Keratinocyte (primary cell): ENCODE measurements around the gene GSK3A. TPM values are rescaled to one million over a fixed set of nuclear protein-coding genes. Genes with fewer than 3 reads are reported as not detected.

Experiments
- DNase-seq: peaks from one replicate; pipeline ENCODE4 v3.0.0-alpha.2; 2011; ENCODE audit warnings: low read depth, missing footprints, low spot score
- FAIRE-seq: peaks from 2 replicates; lab custom pipeline; 2011; peaks lifted over from hg19 to GRCh38; lab: Jason Lieb, UNC
- H2AFZ ChIP-seq: 2 replicates; pipeline ENCODE4 v1.6.0; 2012; ENCODE audit warnings: low read length, control low read depth, inconsistent platforms; ENCODE audit not compliant: control insufficient read depth
- H3K27ac ChIP-seq: 2 replicates; pipeline ENCODE4 v1.5.1; 2011; ENCODE audit warnings: low read length; ENCODE audit not compliant: control insufficient read depth, insufficient read depth
- H3K27me3 ChIP-seq: 3 replicates; pipeline ENCODE4 v1.6.0; 2011; ENCODE audit warnings: low read length; ENCODE audit not compliant: control insufficient read depth, insufficient read depth; ENCODE audit errors: extremely low read depth
- H3K36me3 ChIP-seq, 2 experiments: 2 replicates in 1 of 2; 3 replicates in 1 of 2; pipeline ENCODE4 v1.5.1; 2011; ENCODE audit warnings: low read length in 2 of 2, mild to moderate bottlenecking in 1 of 2; ENCODE audit not compliant: control insufficient read depth in 2 of 2, insufficient read depth in 2 of 2; ENCODE audit errors: extremely low read depth in 1 of 2
- H3K4me1 ChIP-seq: 3 replicates; pipeline ENCODE4 v1.5.1; 2011; ENCODE audit warnings: low read length; ENCODE audit not compliant: control insufficient read depth, insufficient read depth; ENCODE audit errors: extremely low read depth
- H3K4me2 ChIP-seq: 3 replicates; pipeline ENCODE4 v1.6.0; 2011; ENCODE audit warnings: low read depth, low read length; ENCODE audit not compliant: control insufficient read depth, insufficient read depth; ENCODE audit errors: extremely low read depth
- H3K4me3 ChIP-seq, 3 experiments: fragments of 200-600 bp in 1 of 3; sonication (generic) in 1 of 3; 2 replicates in 2 of 3; 3 replicates in 1 of 3; pipeline ENCODE4 v1.5.1; 2011 to 2016; ENCODE audit warnings: low read length in 3 of 3, mild to moderate bottlenecking in 3 of 3, control low read depth in 2 of 3, inconsistent platforms in 1 of 3, low read depth in 1 of 3, mixed read lengths in 1 of 3, mixed run types in 1 of 3, moderate library complexity in 1 of 3; ENCODE audit not compliant: control insufficient read depth in 2 of 3, insufficient read depth in 2 of 3; ENCODE audit errors: extremely low read depth in 1 of 3
- H3K79me2 ChIP-seq: 2 replicates; pipeline ENCODE4 v1.6.0; 2012; ENCODE audit warnings: low read length; ENCODE audit not compliant: control insufficient read depth, insufficient read depth
- H3K9ac ChIP-seq: 3 replicates; pipeline ENCODE4 v1.6.0; 2011; ENCODE audit warnings: low read length; ENCODE audit not compliant: control insufficient read depth, insufficient read depth; ENCODE audit errors: extremely low read depth
- H3K9me1 ChIP-seq: 3 replicates; pipeline ENCODE4 v1.6.0; 2011; ENCODE audit warnings: low read length; ENCODE audit not compliant: control insufficient read depth, insufficient read depth; ENCODE audit errors: extremely low read depth
- H3K9me3 ChIP-seq: 2 replicates; pipeline ENCODE4 v1.5.1; 2012; ENCODE audit warnings: low read depth, low read length; ENCODE audit not compliant: control insufficient read depth
- H4K20me1 ChIP-seq: 3 replicates; pipeline ENCODE4 v1.6.0; 2011; ENCODE audit warnings: low read length; ENCODE audit not compliant: control insufficient read depth, insufficient read depth; ENCODE audit errors: extremely low read depth
- EZH2 ChIP-seq: IDR thresholded peaks from one replicate; pipeline ENCODE4 v1.6.1; 2012; ENCODE audit warnings: inconsistent platforms, mild to moderate bottlenecking, low read length, moderate library complexity
- dilution Hi-C: fragments of 300-500 bp; cut with MboI; formaldehyde crosslinking; loops from one replicate; pipeline ENCODE4 v1.7.0; 2020; ENCODE audit warnings: low sequenced_read_pairs; ENCODE audit not compliant: extremely low pct_ligation_motif_present
- polyA plus RNA-seq, 5 experiments: library from polyadenylated mRNA; depleted of rRNA in 3 of 5; stranded (reverse) in 3 of 5; stranded (forward) in 1 of 5; unstranded in 1 of 5; fragments of >200 nt; gene quantifications; 1 replicate in 1 of 5; 2 replicates in 3 of 5; 3 replicates in 1 of 5; pipeline versions ENCODE4 v1.2.1 to v1.2.3, GENCODE V29; 2011 to 2012; ENCODE audit warnings: missing spikeins in 2 of 5, low read depth in 1 of 5, low replicate concordance in 1 of 5
- TF ChIP-seq, protein P1 (sequence below), 3 experiments: IDR thresholded peaks in 1 of 3; conservative IDR thresholded peaks in 1 of 3; optimal IDR thresholded peaks in 1 of 3; 2 replicates in 2 of 3; 3 replicates in 1 of 3; pipeline versions ENCODE3 to v1.5.1; 2011; ENCODE audit warnings: low read length in 3 of 3, mild to moderate bottlenecking in 3 of 3, moderate library complexity in 2 of 3, control low read depth in 1 of 3, inconsistent platforms in 1 of 3; ENCODE audit not compliant: insufficient read depth in 2 of 3; ENCODE audit errors: extremely low read depth in 1 of 3

Gene GSK3A
- polyA plus RNA-seq, 1 donor (not counting 4 experiments of a cell fraction or from before 2014, with no cell fraction given) = 36.9 TPM

DNA sequence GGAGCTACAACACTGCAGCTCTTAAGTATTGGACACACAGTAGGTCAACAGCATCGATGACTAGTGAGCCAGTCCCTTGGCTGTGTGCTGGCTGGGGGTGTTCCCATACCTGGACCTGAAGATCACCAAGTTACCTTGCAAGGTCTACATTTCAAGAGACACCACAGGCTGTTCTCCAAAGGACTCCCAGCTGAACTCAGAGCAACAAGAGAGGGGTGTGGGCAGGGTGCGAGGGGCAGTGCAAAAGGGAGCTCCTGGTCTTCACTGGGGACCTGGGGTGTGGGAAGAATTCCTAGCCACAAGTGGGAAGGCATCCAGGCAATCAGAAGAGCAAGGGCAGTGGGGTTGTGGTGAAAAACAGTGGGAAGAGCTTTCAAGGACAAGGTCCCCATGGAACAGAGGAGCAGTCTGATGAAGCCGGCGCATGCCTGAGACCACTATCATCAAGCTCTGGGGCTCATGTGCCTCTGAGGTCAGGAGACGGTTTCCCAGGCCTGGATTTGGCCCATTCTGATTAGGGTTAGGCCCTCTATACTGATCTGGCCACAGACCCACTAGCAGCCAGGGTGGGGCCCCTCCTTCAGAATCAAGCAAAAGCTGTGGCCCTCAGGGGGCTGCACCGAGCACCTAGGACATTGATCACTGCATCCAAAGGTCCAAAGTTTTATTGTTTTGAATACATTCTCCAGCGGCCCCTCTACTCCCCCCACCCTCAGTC is 4.7 kb upstream of the GSK3A start:
- H3K9ac ChIP-seq = no peak overlapping the region
- H3K27ac ChIP-seq = peak overlapping the region; percentile 30
- H3K27me3 ChIP-seq = no peaks in the 10 kb centered on the region
- no peak overlapping the region for H3K4me2 ChIP-seq
- no peak overlapping the region for H3K4me3 ChIP-seq
- dilution Hi-C loops = no loop called here
- peaks cover 29% of the 10 kb centered on the region for H4K20me1 ChIP-seq
- FAIRE-seq (peak; percentile 36), DNase-seq (no peak)
- no peak overlapping the region for H2AFZ ChIP-seq
- H3K4me1 ChIP-seq = peaks cover 33% of the 10 kb centered on the region
- peaks cover 36% of the 10 kb centered on the region for H3K79me2 ChIP-seq
- peaks cover 17 to 28% of the 10 kb centered on the region in 2 experiments for H3K36me3 ChIP-seq
- TF ChIP-seq, protein P1, sequence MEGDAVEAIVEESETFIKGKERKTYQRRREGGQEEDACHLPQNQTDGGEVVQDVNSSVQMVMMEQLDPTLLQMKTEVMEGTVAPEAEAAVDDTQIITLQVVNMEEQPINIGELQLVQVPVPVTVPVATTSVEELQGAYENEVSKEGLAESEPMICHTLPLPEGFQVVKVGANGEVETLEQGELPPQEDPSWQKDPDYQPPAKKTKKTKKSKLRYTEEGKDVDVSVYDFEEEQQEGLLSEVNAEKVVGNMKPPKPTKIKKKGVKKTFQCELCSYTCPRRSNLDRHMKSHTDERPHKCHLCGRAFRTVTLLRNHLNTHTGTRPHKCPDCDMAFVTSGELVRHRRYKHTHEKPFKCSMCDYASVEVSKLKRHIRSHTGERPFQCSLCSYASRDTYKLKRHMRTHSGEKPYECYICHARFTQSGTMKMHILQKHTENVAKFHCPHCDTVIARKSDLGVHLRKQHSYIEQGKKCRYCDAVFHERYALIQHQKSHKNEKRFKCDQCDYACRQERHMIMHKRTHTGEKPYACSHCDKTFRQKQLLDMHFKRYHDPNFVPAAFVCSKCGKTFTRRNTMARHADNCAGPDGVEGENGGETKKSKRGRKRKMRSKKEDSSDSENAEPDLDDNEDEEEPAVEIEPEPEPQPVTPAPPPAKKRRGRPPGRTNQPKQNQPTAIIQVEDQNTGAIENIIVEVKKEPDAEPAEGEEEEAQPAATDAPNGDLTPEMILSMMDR (optimal IDR thresholded peaks at IDR 0.05 in 1 of 3, IDR thresholded peaks at IDR 0.05 in 1 of 3, conservative IDR thresholded peaks at IDR 0.05 in 1 of 3; ENCODE audit: extremely low read depth in 1 of 3, insufficient read depth in 2 of 3, low read length in 3 of 3) = no peak
- no peak for TF ChIP-seq EZH2
- H3K9me3 ChIP-seq = no peaks in the 10 kb centered on the region
- H3K9me1 ChIP-seq = no peaks in the 10 kb centered on the region

DNA sequence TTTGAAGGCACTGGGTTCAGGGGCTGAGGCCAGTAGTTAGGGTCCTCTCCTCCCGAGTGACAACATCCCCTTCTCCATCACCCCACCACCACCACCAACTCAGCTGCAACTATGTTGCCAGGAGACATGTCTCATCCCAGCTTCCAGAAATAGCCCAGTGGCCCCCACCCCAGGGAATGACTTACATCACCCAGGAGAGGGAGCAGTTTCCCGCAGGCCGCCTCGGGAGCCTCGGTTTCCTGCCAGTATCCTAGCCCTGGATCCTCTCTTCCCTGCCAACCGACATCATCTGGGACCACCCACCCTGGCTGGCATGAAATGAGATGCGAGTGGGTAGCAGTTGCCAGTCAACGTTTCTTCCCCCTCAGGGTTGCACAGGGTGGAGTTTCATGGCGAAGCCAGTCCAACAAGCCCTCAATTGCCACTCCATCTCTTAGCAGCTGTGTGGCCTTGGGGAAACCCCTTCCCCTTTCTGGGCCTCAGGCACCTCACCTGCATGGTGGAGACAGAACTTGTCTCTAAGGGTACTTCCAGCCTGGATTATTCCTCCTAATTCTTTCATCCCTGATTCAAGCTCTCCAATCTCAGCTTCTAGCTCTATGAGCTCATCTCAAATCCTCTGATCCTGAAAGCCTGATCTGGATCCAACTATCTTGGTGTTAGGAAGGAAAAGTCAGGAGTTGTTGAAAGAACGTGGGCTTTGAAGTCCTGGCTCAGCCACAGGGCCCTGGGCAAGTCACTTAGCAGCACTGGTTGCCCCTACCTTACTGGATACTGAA is 3.9 kb upstream of the GSK3A start:
- DNase-seq (no peak), FAIRE-seq (peak; percentile 34)
- Histone ChIP-seq H3K27ac (peak overlapping the region; percentile 30), H3K9ac (no peak overlapping the region), H3K36me3 (peaks cover 17 to 28% of the 10 kb centered on the region in 2 experiments), H3K27me3 (no peaks in the 10 kb centered on the region), H3K4me2 (no peak overlapping the region), H3K4me3 (no peak overlapping the region), H3K9me3 (no peaks in the 10 kb centered on the region), H3K79me2 (peaks cover 36% of the 10 kb centered on the region), H3K9me1 (no peaks in the 10 kb centered on the region), H3K4me1 (peaks cover 28% of the 10 kb centered on the region), H2AFZ (no peak overlapping the region), H4K20me1 (peaks cover 22% of the 10 kb centered on the region)
- dilution Hi-C loops = no loop called here
- TF ChIP-seq EZH2 = no peak
- TF ChIP-seq, protein P1 (optimal IDR thresholded peaks at IDR 0.05 in 1 of 3, IDR thresholded peaks at IDR 0.05 in 1 of 3, conservative IDR thresholded peaks at IDR 0.05 in 1 of 3; ENCODE audit: extremely low read depth in 1 of 3, insufficient read depth in 2 of 3, low read length in 3 of 3) = peak; percentile 81 to 83 (median 81)
